H54 (cell line): ENCODE measurements around the gene WDR31.
A peak's percentile ranks its signal among the peaks of the same experiment; 100 is the strongest.
"Not testable (repeated sequence)": the region's sequence is repeated elsewhere in the genome, so short reads cannot be mapped to it uniquely, and the experiment has no call there.

ENCODE experiments used
- DNase-seq: peaks from one replicate; pipeline ENCODE4 v3.0.0; 2011; ENCODE audit warnings: low spot score, mixed read lengths; ENCODE audit not compliant: insufficient read length
- FAIRE-seq: peaks from 3 replicates; lab custom pipeline; 2011; peaks lifted over from hg19 to GRCh38; lab: Jason Lieb, UNC
- POLR2A ChIP-seq: IDR thresholded peaks from 2 replicates; pipeline ENCODE4 v1.6.1; 2011; ENCODE audit warnings: low read depth, mild to moderate bottlenecking, low read length

The WDR31 gene

DNA sequence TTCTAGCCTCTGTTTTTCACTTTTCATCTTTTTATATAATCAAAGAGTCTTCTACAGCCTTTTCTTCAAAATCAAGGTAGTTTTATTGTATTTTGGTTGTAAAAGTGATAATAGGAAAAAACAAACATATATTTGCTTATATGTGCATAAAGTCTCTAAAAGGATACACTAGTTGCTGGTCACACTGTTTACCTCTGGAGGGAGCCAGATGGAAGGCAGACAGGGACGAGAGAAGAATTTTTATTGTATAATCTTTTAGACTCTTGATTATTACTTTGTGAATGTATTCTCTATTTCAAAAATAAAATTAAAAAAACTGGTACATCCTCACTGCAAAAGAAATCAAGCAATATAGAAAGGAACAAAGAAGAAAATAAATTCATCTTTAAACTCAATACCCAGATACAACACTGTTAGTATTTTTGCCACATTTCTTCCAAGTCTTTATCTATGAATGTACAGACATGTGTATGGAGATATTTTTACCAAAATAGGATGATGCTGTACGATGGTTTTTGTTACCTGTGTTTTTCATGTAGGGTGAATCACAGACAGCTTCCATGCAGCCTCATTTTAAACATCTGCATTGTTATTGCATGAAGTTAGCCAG lies 30.8 kb downstream of the WDR31 start:
- no peak for TF ChIP-seq POLR2A
- DNase-seq = peak; percentile 11
- FAIRE-seq = peak; percentile 38

- DNase-seq = no peak
- no peak for TF ChIP-seq POLR2A
Observed at GRCh38 chr9:113307396-113307975, 32.6 kb downstream of the WDR31 start.

DNA sequence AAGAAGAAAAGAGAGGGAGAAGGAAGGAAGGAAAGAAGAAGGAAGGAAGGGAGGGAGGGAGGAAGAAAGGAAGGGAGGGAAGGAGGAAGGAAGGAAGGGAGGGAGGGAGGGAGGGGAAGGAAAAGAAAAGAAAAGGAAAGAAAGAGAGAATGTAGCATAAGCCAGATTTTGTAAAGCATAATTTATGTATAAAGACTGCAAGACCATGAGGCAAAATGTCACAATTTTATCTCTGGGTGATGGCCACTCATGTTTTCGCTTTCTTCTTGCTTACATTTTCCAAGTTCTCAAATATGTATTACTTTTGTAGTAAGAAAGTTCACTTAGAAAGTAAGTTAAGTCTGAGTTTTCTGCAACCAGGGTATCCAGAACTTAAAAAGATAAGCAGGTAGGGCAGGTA lies 33.5 kb downstream of the WDR31 start:
- FAIRE-seq = no peak
- no peak for TF ChIP-seq POLR2A
- DNase-seq = no peak

More at GRCh38 chr9:113307396-113307975, 32.6 kb downstream of the WDR31 start:
- FAIRE-seq = no peak

DNA sequence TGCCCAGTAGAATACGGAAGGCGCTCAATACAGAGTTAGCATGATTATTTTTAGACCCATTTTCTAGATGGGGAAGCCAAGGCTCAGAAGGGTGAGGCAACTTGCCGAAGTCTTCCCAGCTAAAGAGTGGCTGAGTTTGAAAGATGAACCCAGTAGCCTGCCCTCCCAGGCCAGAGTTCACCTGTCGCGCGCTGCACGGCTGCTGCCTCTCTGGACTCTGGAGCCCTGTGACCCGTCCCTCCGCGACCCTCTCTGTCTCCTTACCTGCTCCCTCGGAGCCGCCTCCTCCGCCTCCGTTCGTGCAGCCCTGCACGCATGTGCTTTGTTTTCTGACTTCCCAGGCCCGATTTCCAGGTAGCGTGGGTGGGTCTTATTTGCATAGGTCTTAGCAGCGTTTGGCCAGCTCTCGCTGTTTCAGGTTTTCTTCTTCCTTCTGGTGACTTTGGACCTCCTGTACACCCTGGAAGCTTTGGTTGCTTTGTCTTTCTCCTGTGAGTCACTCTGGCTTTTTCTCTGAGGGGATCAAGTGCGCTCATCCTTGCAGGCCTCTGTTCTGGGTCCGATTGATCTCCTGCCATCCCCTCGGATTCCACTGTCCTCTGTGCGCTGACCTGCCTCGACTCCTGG lies 37.2 kb downstream of the WDR31 start, which contains the start of gene RNF183:
TSS of gene RNF183 (minus strand) at position 585 of the 627 bp plus-strand sequence. CDS start 5,192 bp downstream, outside the sequence.
- DNase-seq (no peak), FAIRE-seq (no peak)
- no peak for TF ChIP-seq POLR2A

DNA sequence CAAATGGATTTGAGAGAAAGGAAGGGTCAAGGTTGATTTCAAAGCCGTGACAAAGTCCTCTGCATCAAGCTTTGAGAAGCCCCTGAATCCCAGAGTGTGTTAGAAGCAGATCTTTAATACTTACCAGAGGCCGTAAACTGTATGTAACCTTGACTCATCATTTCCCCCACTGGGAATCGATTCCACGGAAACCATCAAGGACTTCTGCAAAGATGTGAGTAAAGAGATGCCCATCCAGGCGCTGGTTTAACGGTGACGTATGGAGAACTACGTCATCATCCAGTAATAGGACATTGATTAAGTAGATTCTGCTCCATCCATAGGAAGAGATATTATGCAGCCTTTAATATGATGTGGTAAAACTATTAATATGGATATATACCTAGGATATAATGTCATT lies 38.5 kb downstream of the WDR31 start:
- TF ChIP-seq POLR2A = no peak
- no peak for FAIRE-seq
- no peak for DNase-seq

DNA sequence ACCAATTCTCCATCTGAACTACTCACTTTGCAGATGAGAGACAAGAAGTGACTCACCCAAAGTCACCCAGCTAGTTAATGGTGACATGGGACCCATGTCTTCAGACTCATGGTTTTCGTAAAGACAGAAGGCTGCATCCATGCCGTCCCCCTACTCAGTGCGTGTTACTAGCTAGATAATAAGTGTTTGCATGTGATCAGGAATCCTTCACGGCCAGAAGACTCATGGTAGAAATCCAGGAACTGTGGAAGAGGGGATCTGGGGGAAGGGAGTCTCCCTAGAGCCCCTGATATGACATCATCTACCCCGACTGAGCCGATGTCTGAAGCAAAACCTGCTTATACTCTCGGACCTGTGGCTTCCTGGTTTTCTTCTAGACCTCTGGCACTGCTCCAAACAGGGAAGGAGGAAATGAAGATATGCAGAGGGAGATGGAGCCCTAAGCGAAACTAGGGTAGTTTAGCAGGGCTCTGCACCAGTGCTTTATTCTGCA lies 40.2 kb downstream of the WDR31 start:
- no peak for DNase-seq
- no peak for FAIRE-seq
- no peak for TF ChIP-seq POLR2A

GRCh38 chr9:113298924-113299770 lies 40.9 kb downstream of the WDR31 start:
- FAIRE-seq (no peak), DNase-seq (no peak)
- no peak for TF ChIP-seq POLR2A

GRCh38 chr9:113298311-113298710 lies 41.8 kb downstream of the WDR31 start:
- FAIRE-seq (no peak), DNase-seq (no peak)
- no peak for TF ChIP-seq POLR2A

DNA sequence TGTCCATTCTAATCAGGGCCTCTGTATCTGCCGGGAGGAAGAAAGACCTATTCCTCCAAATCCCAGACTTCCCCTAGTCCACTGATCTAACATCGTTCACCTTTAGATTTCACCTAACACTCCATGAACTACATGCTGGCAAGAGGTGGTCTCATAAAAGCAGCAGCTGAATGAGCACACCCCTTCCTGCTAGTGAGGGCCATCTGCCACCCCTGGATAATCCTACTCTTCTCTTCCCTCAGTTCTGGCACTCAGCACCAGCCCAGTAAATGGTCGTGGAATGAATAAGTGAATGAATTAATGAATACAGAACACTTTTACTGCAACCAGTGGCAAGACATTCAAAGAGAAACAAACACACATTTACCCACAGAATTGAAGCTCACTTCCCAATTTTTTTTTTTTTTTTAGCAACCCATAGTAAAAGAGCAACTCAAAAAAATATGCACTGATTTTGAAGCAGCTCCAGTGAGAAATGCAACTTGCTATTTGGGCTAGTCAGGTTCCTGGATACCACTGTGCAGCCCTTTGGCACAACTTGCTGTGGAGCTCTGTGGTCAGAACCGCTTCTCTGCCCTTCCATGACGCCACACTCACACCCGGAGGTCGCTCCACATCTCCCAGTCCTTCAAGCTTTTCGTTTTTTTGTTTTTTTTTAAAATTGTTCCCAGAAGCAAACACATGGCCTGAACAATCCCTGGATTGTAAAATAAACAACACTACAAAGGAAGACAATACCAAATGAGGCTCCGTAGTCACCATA lies 43.1 kb downstream of the WDR31 start:
- no peak for FAIRE-seq
- DNase-seq = no peak
- no peak for TF ChIP-seq POLR2A

DNA sequence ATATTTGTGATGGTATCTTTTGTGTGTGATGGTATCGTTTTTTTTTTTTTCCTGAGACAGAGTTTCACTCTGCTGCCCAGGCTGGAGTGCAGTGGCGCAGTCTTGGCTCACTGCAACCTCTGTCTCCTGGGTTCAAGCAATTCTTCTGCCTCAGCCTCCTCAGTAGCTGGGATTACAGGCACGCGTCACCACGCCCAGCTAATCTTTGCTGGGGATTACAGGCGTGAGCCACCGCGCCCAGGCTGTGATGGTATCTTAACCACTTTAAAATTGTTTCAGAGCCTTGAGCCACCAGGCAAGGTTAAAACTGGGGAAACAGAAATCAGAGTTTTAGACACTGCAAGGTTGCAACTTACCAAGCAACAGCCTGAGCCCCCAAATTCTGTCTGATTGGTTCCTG lies 43.8 kb downstream of the WDR31 start:
- not testable (repeated sequence) for DNase-seq, FAIRE-seq

GRCh38 chr9:113293285-113293878 lies 46.7 kb downstream of the WDR31 start:
- no peak for TF ChIP-seq POLR2A
- FAIRE-seq = no peak
- DNase-seq = no peak

- DNase-seq (no peak), FAIRE-seq (no peak)
- no peak for TF ChIP-seq POLR2A
Observed at GRCh38 chr9:113290052-113290607, 49.9 kb downstream of the WDR31 start.
